HepG2 (cell line): ENCODE results near the gene ZDHHC19. TPM values are rescaled to one million over a fixed set of nuclear protein-coding genes. Genes with fewer than 3 reads are reported as not detected.
A peak's percentile ranks its signal among the peaks of the same experiment; 100 is the strongest.

Source experiments
- ATF3 ChIP-seq: sonication (generic); formaldehyde crosslinking; IDR thresholded peaks from 2 replicates; pipeline ENCODE4 v1.4.0; 2020; ENCODE audit warnings: missing genetic modification reagents
- CBX1 ChIP-seq: IDR thresholded peaks from one replicate; pipeline ENCODE4 v1.6.1; 2016; ENCODE audit warnings: antibody characterized with exemption, low read depth
- CBX5 ChIP-seq: sonication (generic); formaldehyde crosslinking; IDR thresholded peaks from 2 replicates; pipeline ENCODE4 v1.4.0; 2020; ENCODE audit warnings: missing genetic modification reagents, borderline replicate concordance
- CCAR2 ChIP-seq: fragments of 200-400 bp; formaldehyde crosslinking; optimal IDR thresholded peaks from 2 replicates; pipeline ENCODE3; 2018; ENCODE audit warnings: low read depth, mild to moderate bottlenecking, low read length, moderate library complexity
- DR1 ChIP-seq: sonication (generic); formaldehyde crosslinking; IDR thresholded peaks from 2 replicates; pipeline ENCODE4 v1.8.0; 2021; ENCODE audit warnings: mild to moderate bottlenecking, missing genetic modification reagents, inconsistent platforms
- EP300 ChIP-seq, 3 experiments: sonication (generic) in 1 of 3; formaldehyde crosslinking in 1 of 3; IDR thresholded peaks; 2 replicates each; pipeline versions ENCODE4 v1.5.1 to v1.6.1; 2011 to 2020; ENCODE audit warnings: low read depth in 2 of 3, low read length in 2 of 3, borderline replicate concordance in 1 of 3, improper control_type of control experiment in 1 of 3, mild to moderate bottlenecking in 1 of 3, missing genetic modification reagents in 1 of 3, moderate library complexity in 1 of 3
- JARID2 ChIP-seq: sonication (generic); formaldehyde crosslinking; IDR thresholded peaks from 2 replicates; pipeline ENCODE4 v1.8.1; 2023; ENCODE audit warnings: missing genetic modification reagents, inconsistent platforms; ENCODE audit not compliant: insufficient replicate concordance
- JUN ChIP-seq: sonication (generic); formaldehyde crosslinking; IDR thresholded peaks from 2 replicates; pipeline ENCODE4 v1.4.0; 2020; ENCODE audit warnings: mild to moderate bottlenecking, missing genetic modification reagents
- KDM2A ChIP-seq: sonication (generic); formaldehyde crosslinking; IDR thresholded peaks from 2 replicates; pipeline ENCODE4 v1.4.0; 2020; ENCODE audit warnings: low read depth, missing genetic modification reagents, borderline replicate concordance
- KIAA2018 ChIP-seq: sonication (generic); formaldehyde crosslinking; IDR thresholded peaks from 2 replicates; pipeline ENCODE4 v1.5.0; 2020; ENCODE audit warnings: mild to moderate bottlenecking, missing genetic modification reagents, borderline replicate concordance
- MATR3 ChIP-seq: sonication (generic); formaldehyde crosslinking; IDR thresholded peaks from 2 replicates; pipeline ENCODE4 v1.4.0; 2020; ENCODE audit warnings: missing genetic modification reagents
- MTF2 ChIP-seq: sonication (generic); formaldehyde crosslinking; IDR thresholded peaks from 2 replicates; pipeline ENCODE4 v1.5.0; 2020; ENCODE audit warnings: missing genetic modification reagents, borderline replicate concordance
- NCOR1 ChIP-seq: fragments of 200-600 bp; sonication (generic); IDR thresholded peaks from 2 replicates; pipeline ENCODE4 v1.7.0; 2017; ENCODE audit warnings: antibody characterized with exemption, low read length, borderline replicate concordance
- NFYC ChIP-seq: IDR thresholded peaks from 2 replicates; pipeline ENCODE4 v1.6.1; 2016; ENCODE audit warnings: missing genetic modification reagents, missing compliant biosample characterization
- RBFOX2 ChIP-seq: fragments of 200-400 bp; formaldehyde crosslinking; IDR thresholded peaks from 2 replicates; pipeline ENCODE4 v1.6.1; 2017; ENCODE audit warnings: low read depth, mild to moderate bottlenecking, low read length
- ZNF382 ChIP-seq: sonication (generic); formaldehyde crosslinking; IDR thresholded peaks from 2 replicates; pipeline ENCODE4 v1.5.0; 2020; ENCODE audit warnings: missing genetic modification reagents, mild to moderate bottlenecking, borderline replicate concordance
- ZNF530 ChIP-seq: sonication (generic); formaldehyde crosslinking; IDR thresholded peaks from 2 replicates; pipeline ENCODE4 v1.5.0; 2020; ENCODE audit warnings: low read depth, mild to moderate bottlenecking, missing genetic modification reagents
- ZNF713 ChIP-seq: sonication (generic); formaldehyde crosslinking; IDR thresholded peaks from 2 replicates; pipeline ENCODE4 v1.4.0; 2020; ENCODE audit warnings: mild to moderate bottlenecking, missing genetic modification reagents
- polyA plus RNA-seq, 8 experiments: library from polyadenylated mRNA; depleted of rRNA in 3 of 8; stranded (reverse) in 7 of 8; unstranded in 1 of 8; fragments of >200 nt; fragmentation: Illumina TruSeq in 4 of 8; extraction: Trizol in 4 of 8; gene quantifications; 2 replicates each; pipeline versions ENCODE4 v1.2.1 to v1.2.3, GENCODE V29; 2011 to 2016; ENCODE audit warnings: low read depth in 4 of 8, missing spikeins in 1 of 8, mixed read lengths in 1 of 8; ENCODE audit not compliant: insufficient read depth in 1 of 8
- total RNA-seq, 5 experiments: library from RNA; depleted of rRNA; stranded (reverse); fragments of >200 nt; fragmentation: Illumina TruSeq; extraction: Trizol; gene quantifications; 2 replicates each; pipeline ENCODE4 v1.2.3, GENCODE V29; 2016; ENCODE audit warnings: low read depth in 1 of 5
- TF ChIP-seq, protein P1 (sequence below): sonication (generic); formaldehyde crosslinking; IDR thresholded peaks from 2 replicates; pipeline ENCODE4 v1.4.0; 2020; ENCODE audit warnings: mild to moderate bottlenecking, missing genetic modification reagents, borderline replicate concordance

ZDHHC19 gene
- total and polyA plus RNA-seq, 2 of the 13 experiments (the other 11 are each of a cell fraction or from before 2014, with no cell fraction given), result 0.22 to 0.53 TPM

GRCh38 chr3:196163666-196164493 lies 47.3 kb downstream of the ZDHHC19 start (continued):
- TF ChIP-seq DR1 (CRISPR knock-in tag) (no peak), CBX1 (no peak), EP300 (IDR thresholded peaks at IDR 0.05; ENCODE audit: low read depth in 2 of 2, low read length in 2 of 2) (no peak), EP300 (CRISPR knock-in tag; IDR thresholded peaks at IDR 0.05; ENCODE audit: borderline replicate concordance) (no peak), ATF3 (CRISPR knock-in tag) (peak; percentile 83), ZNF713 (no peak), NFYC (no peak), ZNF530 (CRISPR knock-in tag) (no peak), KDM2A (CRISPR knock-in tag) (peak; percentile 52), CCAR2 (no peak), JUN (CRISPR knock-in tag) (no peak), CBX5 (CRISPR knock-in tag) (0 out of 2 replicates have a peak, but pooled peaks have one; percentile 17), MTF2 (CRISPR knock-in tag) (no peak), NCOR1 (no peak), JARID2 (no peak), KIAA2018 (CRISPR knock-in tag) (no peak), ZNF382 (CRISPR knock-in tag) (no peak), RBFOX2 (no peak), MATR3 (CRISPR knock-in tag) (no peak)
- TF ChIP-seq, protein P1, sequence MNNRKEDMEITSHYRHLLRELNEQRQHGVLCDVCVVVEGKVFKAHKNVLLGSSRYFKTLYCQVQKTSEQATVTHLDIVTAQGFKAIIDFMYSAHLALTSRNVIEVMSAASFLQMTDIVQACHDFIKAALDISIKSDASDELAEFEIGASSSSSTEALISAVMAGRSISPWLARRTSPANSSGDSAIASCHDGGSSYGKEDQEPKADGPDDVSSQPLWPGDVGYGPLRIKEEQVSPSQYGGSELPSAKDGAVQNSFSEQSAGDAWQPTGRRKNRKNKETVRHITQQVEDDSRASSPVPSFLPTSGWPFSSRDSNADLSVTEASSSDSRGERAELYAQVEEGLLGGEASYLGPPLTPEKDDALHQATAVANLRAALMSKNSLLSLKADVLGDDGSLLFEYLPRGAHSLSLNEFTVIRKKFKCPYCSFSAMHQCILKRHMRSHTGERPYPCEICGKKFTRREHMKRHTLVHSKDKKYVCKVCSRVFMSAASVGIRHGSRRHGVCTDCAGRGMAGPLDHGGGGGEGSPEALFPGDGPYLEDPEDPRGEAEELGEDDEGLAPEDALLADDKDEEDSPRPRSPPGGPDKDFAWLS (CRISPR knock-in tag), result no peak
